ENCODE data around the gene MANEA. TPM values are rescaled to one million over a fixed set of nuclear protein-coding genes. Genes with fewer than 3 reads are reported as not detected.

MANEA gene
- total RNA-seq, 1 donor from 2014 or later: 15.5 TPM

DNA sequence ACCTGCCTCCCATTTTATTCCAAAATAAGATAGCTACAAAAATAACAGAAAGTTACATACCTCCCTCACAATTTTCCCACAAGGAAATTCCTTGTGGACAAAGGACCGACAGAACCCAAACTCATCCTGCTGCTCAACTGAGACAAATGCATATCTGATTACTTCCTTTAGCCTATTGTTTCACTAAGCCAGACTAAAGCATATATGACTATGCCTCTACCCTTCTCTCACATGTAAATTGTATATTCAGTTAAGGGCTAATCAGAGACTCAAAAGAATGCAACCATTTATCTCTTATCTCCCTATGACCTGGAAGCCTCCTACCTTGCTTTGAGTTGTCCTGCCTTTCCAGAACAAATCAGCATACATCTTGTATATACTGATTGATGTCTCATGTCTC is 72.1 kb downstream of the MANEA start:
- H3K9me3 Mint-ChIP-seq: no peaks in the 10 kb centered on the region
- no peaks in the 10 kb centered on the region for H3K27me3 Mint-ChIP-seq

DNA sequence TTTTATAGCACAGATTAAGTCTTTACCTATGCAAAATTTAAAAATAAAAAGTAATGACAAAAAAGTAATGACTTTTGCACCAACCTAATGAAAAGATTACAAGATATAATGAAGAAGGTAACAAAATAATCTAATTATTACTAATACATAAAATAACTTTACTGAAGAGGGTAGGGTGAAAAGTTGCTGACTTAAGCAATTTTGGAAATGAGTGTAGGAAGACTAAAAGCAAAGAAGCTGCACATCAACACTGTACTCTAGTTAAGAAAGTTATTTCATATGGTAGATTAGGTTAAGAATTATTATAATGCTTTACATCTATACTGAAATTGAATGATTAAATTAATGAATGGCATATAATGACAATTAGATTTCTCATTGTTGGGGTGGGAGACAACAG is 76.8 kb downstream of the MANEA start:
- DNase-seq (ENCODE audit: extremely low spot score, unreplicated experiment): no peak
- Mint-ChIP-seq H3K27me3 (no peaks in the 10 kb centered on the region), H3K36me3 (no peaks in the 10 kb centered on the region), H3K4me3 (no peak overlapping the region), H3K4me1 (ENCODE audit: unreplicated experiment) (no peaks in the 10 kb centered on the region), H3K9me3 (no peaks in the 10 kb centered on the region), H3K27ac (no peak overlapping the region)
- TF ChIP-seq CTCF (conservative IDR thresholded peaks at IDR 0.05): no peak

More for the DNA sequence above, 72.1 kb downstream of the MANEA start:
- no peak for TF ChIP-seq CTCF (conservative IDR thresholded peaks at IDR 0.05)
- no peak for DNase-seq (ENCODE audit: extremely low spot score, unreplicated experiment)
- no peak overlapping the region for H3K4me3 Mint-ChIP-seq
- no peak overlapping the region for H3K27ac Mint-ChIP-seq
- H3K4me1 Mint-ChIP-seq (ENCODE audit: unreplicated experiment): no peaks in the 10 kb centered on the region
- H3K36me3 Mint-ChIP-seq: no peaks in the 10 kb centered on the region

GRCh38 chr6:95658886-95659285 is 81.6 kb downstream of the MANEA start:
- H3K27me3 Mint-ChIP-seq: no peaks in the 10 kb centered on the region
- H3K27ac Mint-ChIP-seq: no peak overlapping the region
- no peaks in the 10 kb centered on the region for H3K9me3 Mint-ChIP-seq

More at GRCh38 chr6:95658886-95659285, 81.6 kb downstream of the MANEA start:
- Mint-ChIP-seq H3K36me3 (no peaks in the 10 kb centered on the region), H3K4me1 (ENCODE audit: unreplicated experiment) (no peaks in the 10 kb centered on the region), H3K4me3 (no peak overlapping the region)
- TF ChIP-seq CTCF (conservative IDR thresholded peaks at IDR 0.05): no peak
- no peak for DNase-seq (ENCODE audit: extremely low spot score, unreplicated experiment)

Data from type B pancreatic cell (in vitro differentiated cells).